Ramos (cell line): ENCODE data around the gene LGALSL.

Source experiments
- in situ Hi-C: fragments of 300-500 bp; cut with MboI; formaldehyde crosslinking; loops from one replicate; pipeline ENCODE4 v1.14.3; 2022; ENCODE audit warnings: low sequenced_read_pairs; ENCODE audit not compliant: unreplicated experiment

LGALSL gene

GRCh38 chr2:64489081-64489751 is 35.3 kb downstream of the LGALSL start:
- in situ Hi-C loops = loop anchor here (5.0 to 10.0 kb wide), 2 partner anchors 157 to 454 kb away; no protein-coding TSS in a partner anchor

- in situ Hi-C loops = no loop called here
These were observed 37.5 kb downstream of the LGALSL start for GRCh38 chr2:64491426-64491825.

- in situ Hi-C loops = no loop called here
These were observed 38.3 kb downstream of the LGALSL start for GRCh38 chr2:64492272-64492671.

- in situ Hi-C loops = no loop called here
These were observed 38.9 kb downstream of the LGALSL start for GRCh38 chr2:64492821-64493220.

GRCh38 chr2:64493788-64494187 is 39.8 kb downstream of the LGALSL start:
- in situ Hi-C loops = no loop called here

GRCh38 chr2:64498438-64498837 is 44.5 kb downstream of the LGALSL start:
- in situ Hi-C loops = no loop called here

- in situ Hi-C loops = no loop called here
These were observed 46.6 kb downstream of the LGALSL start for GRCh38 chr2:64500549-64500948.

GRCh38 chr2:64501946-64502345 is 48.0 kb downstream of the LGALSL start:
- in situ Hi-C loops = no loop called here

GRCh38 chr2:64502860-64503259 is 48.9 kb downstream of the LGALSL start:
- in situ Hi-C loops = no loop called here

GRCh38 chr2:64504774-64505720 is 51.1 kb downstream of the LGALSL start:
- in situ Hi-C loops = no loop called here

- in situ Hi-C loops = no loop called here
These were observed 52.7 kb downstream of the LGALSL start for GRCh38 chr2:64506686-64507085.
